BE2C (cell line): ENCODE measurements around the gene CPED1.

Experiments used
- DNase-seq: peaks from one replicate; pipeline ENCODE4 v3.0.0-alpha.2; 2020
- H3K27me3 ChIP-seq: fragments of 250-450 bp; sonication (Bioruptor Pico); 2 replicates; pipeline ENCODE4 v1.5.1; 2020; ENCODE audit warnings: mild to moderate bottlenecking
- H3K36me3 ChIP-seq: fragments of 250-450 bp; sonication (Bioruptor Pico); 2 replicates; pipeline ENCODE4 v1.5.1; 2020; ENCODE audit warnings: mild to moderate bottlenecking
- H3K4me1 ChIP-seq: fragments of 250-450 bp; sonication (Bioruptor Pico); 2 replicates; pipeline ENCODE4 v1.5.1; 2020
- H3K4me3 ChIP-seq: 2 replicates; pipeline ENCODE4 v1.5.1; 2011; ENCODE audit warnings: low read depth, low read length
- H3K9me3 ChIP-seq: fragments of 250-450 bp; sonication (Bioruptor Pico); 2 replicates; pipeline ENCODE4 v1.5.1; 2020
- CTCF ChIP-seq: IDR thresholded peaks from 2 replicates; pipeline ENCODE4 v1.5.1; 2012; ENCODE audit warnings: mild to moderate bottlenecking, low read depth, low read length

Gene CPED1

GRCh38 chr7:121334875-121335648, 346.6 kb downstream of the CPED1 start:
- Histone ChIP-seq H3K9me3 (no peaks in the 10 kb centered on the region), H3K36me3 (no peaks in the 10 kb centered on the region), H3K4me3 (no peak overlapping the region), H3K27me3 (peaks cover 82% of the 10 kb centered on the region), H3K4me1 (no peaks in the 10 kb centered on the region)
- no peak for DNase-seq
- TF ChIP-seq CTCF: no peak

DNA sequence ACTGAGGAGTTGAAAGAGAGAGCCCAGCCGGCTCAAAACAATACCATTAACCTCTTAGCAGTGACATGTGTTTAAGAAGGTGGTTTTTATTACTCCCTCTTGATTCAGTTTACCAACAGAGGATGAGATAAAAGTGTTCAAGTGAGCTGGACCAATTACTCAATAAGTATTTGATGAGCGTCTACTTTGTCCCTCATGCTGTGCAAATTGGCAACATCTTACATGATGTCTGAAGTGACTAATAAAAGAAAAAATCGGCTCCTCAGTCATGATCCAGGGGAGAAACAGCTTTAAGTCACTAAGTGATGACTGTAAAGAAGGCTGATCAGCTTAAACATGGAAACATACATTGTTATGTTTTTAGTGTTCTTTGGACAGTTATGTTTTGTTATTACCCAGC, 348.1 kb downstream of the CPED1 start:
- H3K27me3 ChIP-seq: peaks cover 67% of the 10 kb centered on the region
- H3K4me1 ChIP-seq: no peaks in the 10 kb centered on the region
- no peak overlapping the region for H3K4me3 ChIP-seq
- H3K9me3 ChIP-seq: no peaks in the 10 kb centered on the region
- TF ChIP-seq CTCF: no peak
- H3K36me3 ChIP-seq: no peaks in the 10 kb centered on the region
- no peak for DNase-seq

GRCh38 chr7:121337398-121337797, 348.9 kb downstream of the CPED1 start:
- DNase-seq: no peak
- Histone ChIP-seq H3K9me3 (no peaks in the 10 kb centered on the region), H3K4me1 (no peaks in the 10 kb centered on the region), H3K4me3 (no peak overlapping the region), H3K36me3 (no peaks in the 10 kb centered on the region), H3K27me3 (peaks cover 59% of the 10 kb centered on the region)
- peak; percentile 30 for TF ChIP-seq CTCF

DNA sequence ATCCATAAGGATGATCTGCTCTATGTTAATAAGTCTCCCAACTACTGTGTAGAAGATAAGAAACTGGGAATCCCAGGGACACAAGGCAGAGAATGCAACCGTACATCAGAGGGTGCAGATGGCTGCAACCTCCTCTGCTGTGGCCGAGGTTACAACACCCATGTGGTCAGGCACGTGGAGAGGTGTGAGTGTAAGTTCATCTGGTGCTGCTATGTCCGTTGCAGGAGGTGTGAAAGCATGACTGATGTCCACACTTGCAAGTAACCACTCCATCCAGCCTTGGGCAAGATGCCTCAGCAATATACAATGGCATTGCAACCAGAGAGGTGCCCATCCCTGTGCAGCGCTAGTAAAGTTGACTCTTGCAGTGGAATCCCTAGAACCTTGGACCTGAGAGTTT, 350.6 kb downstream of the CPED1 start:
- Histone ChIP-seq H3K9me3 (no peaks in the 10 kb centered on the region), H3K4me1 (no peaks in the 10 kb centered on the region), H3K27me3 (peaks cover 42% of the 10 kb centered on the region), H3K4me3 (no peak overlapping the region), H3K36me3 (no peaks in the 10 kb centered on the region)
- no peak for TF ChIP-seq CTCF
- no peak for DNase-seq

- H3K36me3 ChIP-seq: no peaks in the 10 kb centered on the region; the same call in 1 of the 2 replicates
- H3K27me3 ChIP-seq: peaks cover 17% of the 10 kb centered on the region
- no peak for DNase-seq
- no peaks in the 10 kb centered on the region for H3K9me3 ChIP-seq
- H3K4me3 ChIP-seq: no peak overlapping the region
- no peak for TF ChIP-seq CTCF
- H3K4me1 ChIP-seq: no peaks in the 10 kb centered on the region
Measured at GRCh38 chr7:121341933-121342332, 353.4 kb downstream of the CPED1 start.

DNA sequence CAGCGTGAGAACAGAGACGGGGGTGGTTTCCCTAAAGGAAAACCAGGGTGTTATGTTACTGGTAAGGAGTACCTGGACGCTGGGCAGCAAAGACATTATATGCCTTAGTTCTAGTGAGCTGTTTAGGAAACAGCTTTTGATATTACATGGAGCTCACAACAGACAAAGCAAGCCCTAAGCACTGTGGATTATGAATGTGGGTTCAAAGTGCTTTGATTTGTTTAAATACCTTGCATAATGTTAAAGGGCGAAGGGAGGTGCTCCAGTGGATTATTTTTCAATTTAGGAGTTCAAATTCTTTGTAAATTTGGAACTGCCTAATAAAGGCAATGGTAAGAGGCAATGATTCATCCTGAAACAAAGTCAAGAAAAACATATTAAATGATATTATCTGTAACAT, 354.1 kb downstream of the CPED1 start:
- Histone ChIP-seq H3K4me1 (no peaks in the 10 kb centered on the region), H3K36me3 (no peaks in the 10 kb centered on the region; the same call in 1 of the 2 replicates), H3K4me3 (no peak overlapping the region), H3K27me3 (peaks cover 10% of the 10 kb centered on the region), H3K9me3 (no peaks in the 10 kb centered on the region)
- no peak for DNase-seq
- TF ChIP-seq CTCF: no peak
